Measurements from ENCODE around the gene FAM168A. TPM values are rescaled to one million over a fixed set of nuclear protein-coding genes. Genes with fewer than 3 reads are reported as not detected.

Gene FAM168A
- total RNA-seq, 2 donors from 2014 or later: 8.9 to 14.0 TPM

DNA sequence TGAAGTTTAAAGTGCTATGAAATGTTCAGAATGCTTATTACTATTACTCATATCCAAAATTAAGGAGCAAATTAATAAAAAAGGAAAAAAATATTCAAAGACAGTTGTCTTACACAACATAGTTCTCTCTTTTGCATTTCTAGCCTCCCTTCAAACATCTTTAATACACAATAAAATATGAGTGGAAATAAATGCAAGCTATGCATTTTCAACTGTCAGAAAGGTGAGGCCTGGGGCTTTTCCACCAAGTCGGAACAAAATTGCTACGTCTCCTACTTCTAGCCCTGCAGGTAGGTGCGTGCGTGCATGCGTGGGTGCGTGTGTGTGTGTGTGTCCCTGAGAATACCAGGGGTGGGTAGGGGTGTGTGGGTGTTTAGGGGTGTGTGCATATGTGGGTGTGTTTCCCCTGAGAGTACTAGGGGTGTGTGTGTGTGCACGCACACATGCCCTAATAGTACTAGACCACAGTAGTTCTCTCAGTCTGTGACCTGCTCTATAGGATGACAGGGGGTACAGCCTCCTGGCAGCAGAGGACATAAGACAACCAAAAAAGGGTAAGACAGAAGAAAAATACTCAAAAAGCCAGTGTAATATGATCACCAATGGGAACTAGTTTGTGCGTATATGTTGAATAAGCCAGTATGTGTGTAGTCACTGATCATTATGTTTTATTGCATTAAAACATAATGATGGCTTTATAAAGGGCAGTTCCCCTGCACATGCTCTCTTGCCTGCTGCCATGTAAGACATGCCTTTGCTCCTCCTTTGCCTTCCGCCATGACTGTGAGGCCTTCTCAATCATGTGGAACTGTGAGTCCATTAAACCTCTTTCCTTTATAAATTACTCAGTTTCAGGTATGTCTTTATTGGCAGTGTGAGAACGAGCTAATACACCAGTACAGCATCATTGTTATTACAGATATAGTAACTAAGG, 89.4 kb downstream of the FAM168A start:
- Histone ChIP-seq H3K36me3 (replicated peaks in 1 of 2; ENCODE audit: insufficient read depth in 1 of 2, low read depth in 2 of 2) (no peaks in the 10 kb centered on the region), H3K4me1 (no peaks in the 10 kb centered on the region), H3K27ac (no peak overlapping the region), H3K27me3 (no peaks in the 10 kb centered on the region), H3K4me3 (no peak overlapping the region), H3K9me3 (no peaks in the 10 kb centered on the region)
- intact Hi-C loops (cut with DNase I): no loop called here
- WGBS, 2 donors: 96 to 99% methylated on average over 10 of the region's 10 CpGs
- no peak for ATAC-seq
- no peak for TF ChIP-seq POLR2A (IDR thresholded peaks at IDR 0.05)
- TF ChIP-seq, protein P1, sequence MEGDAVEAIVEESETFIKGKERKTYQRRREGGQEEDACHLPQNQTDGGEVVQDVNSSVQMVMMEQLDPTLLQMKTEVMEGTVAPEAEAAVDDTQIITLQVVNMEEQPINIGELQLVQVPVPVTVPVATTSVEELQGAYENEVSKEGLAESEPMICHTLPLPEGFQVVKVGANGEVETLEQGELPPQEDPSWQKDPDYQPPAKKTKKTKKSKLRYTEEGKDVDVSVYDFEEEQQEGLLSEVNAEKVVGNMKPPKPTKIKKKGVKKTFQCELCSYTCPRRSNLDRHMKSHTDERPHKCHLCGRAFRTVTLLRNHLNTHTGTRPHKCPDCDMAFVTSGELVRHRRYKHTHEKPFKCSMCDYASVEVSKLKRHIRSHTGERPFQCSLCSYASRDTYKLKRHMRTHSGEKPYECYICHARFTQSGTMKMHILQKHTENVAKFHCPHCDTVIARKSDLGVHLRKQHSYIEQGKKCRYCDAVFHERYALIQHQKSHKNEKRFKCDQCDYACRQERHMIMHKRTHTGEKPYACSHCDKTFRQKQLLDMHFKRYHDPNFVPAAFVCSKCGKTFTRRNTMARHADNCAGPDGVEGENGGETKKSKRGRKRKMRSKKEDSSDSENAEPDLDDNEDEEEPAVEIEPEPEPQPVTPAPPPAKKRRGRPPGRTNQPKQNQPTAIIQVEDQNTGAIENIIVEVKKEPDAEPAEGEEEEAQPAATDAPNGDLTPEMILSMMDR (IDR thresholded peaks at IDR 0.05): no peak
- no peak for DNase-seq

DNA sequence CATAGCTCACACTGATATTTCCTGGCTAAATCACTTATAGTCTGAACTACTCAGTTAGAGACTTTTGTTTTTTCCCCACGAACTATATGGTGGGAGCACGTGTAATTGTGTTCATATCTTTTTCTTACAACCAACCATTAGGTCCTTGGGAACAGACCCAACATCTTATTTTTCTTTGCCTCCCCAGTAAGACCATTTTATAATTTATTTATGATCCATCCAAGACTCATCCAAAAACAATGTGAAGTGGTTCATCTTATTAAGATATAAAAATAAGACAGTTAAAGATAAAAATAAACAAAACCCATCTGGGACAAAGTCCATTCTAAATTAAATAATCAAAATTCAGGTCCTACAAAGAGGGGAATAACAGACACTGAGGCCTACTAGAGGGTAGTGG, 90.8 kb downstream of the FAM168A start:
- H3K4me1 ChIP-seq: no peaks in the 10 kb centered on the region
- H3K27ac ChIP-seq: no peak overlapping the region
- no peak for ATAC-seq
- no peak for TF ChIP-seq POLR2A (IDR thresholded peaks at IDR 0.05)
- TF ChIP-seq, protein P1 (IDR thresholded peaks at IDR 0.05): no peak
- H3K36me3 ChIP-seq (replicated peaks in 1 of 2; ENCODE audit: insufficient read depth in 1 of 2, low read depth in 2 of 2): no peaks in the 10 kb centered on the region
- H3K4me3 ChIP-seq: no peak overlapping the region
- WGBS, 2 donors: 65 to 72% methylated on average over 2 of the region's 2 CpGs
- no peaks in the 10 kb centered on the region for H3K27me3 ChIP-seq
- no peak for DNase-seq
- intact Hi-C loops (cut with DNase I): no loop called here
- no peaks in the 10 kb centered on the region for H3K9me3 ChIP-seq

DNA sequence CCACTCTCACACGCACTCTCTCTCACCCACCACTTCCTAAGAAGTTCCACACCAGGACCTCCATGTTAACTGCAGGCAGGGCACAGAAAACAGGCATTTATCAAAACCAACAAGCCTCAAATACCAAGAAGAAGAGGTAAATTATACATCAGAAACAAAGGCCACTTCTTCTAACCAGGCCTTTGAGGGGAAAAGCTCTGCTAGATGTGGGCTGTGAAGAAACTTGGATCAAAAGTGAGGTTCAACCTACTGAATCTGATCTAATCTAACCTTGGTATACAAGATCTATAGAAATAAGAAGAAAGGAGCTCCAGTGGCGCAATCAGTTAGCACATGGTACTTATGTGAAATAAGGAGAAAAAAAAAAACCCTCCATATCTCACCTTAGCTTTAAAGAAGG, 91.9 kb downstream of the FAM168A start:
- TF ChIP-seq, protein P1 (IDR thresholded peaks at IDR 0.05): no peak
- TF ChIP-seq POLR2A (IDR thresholded peaks at IDR 0.05): no peak
- Histone ChIP-seq H3K36me3 (replicated peaks in 1 of 2; ENCODE audit: insufficient read depth in 1 of 2, low read depth in 2 of 2) (no peaks in the 10 kb centered on the region), H3K4me1 (no peaks in the 10 kb centered on the region), H3K27ac (no peak overlapping the region), H3K27me3 (no peaks in the 10 kb centered on the region), H3K9me3 (no peaks in the 10 kb centered on the region), H3K4me3 (no peak overlapping the region)
- no peak for ATAC-seq
- 93 to 98% methylated on average over 2 of the region's 2 CpGs for WGBS, 2 donors
- no peak for DNase-seq
- intact Hi-C loops (cut with DNase I): no loop called here

DNA sequence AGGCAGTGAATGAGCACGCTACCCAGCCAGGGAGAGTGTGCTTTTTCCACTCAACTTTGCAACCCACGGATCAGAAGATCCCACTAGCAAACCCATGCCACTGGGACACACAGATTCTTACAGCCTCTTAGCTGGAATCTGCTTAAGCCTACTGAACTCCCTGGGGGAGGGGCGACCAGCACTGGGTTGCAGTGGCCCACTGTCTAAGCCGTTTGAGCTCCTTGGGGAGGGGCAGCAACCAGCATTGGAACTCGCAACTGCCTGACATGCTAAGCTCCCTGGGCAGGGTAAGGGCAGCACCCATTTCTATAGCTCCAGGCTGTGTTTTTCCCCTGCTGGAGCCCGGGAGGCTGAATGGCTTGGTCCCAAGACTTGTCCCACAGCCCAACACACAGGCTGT, 99.6 kb downstream of the FAM168A start:
- ATAC-seq: no peak
- TF ChIP-seq, protein P1 (IDR thresholded peaks at IDR 0.05): no peak
- TF ChIP-seq POLR2A (IDR thresholded peaks at IDR 0.05): no peak
- H3K27ac ChIP-seq: no peak overlapping the region
- H3K9me3 ChIP-seq: no peaks in the 10 kb centered on the region
- no peak for DNase-seq
- no peaks in the 10 kb centered on the region for H3K36me3 ChIP-seq (replicated peaks in 1 of 2; ENCODE audit: insufficient read depth in 1 of 2, low read depth in 2 of 2)
- WGBS, 2 donors: 92 to 93% methylated on average over 5 of the region's 6 CpGs
- H3K4me1 ChIP-seq: no peaks in the 10 kb centered on the region
- intact Hi-C loops (cut with DNase I): no loop called here
- H3K4me3 ChIP-seq: no peak overlapping the region
- H3K27me3 ChIP-seq: no peaks in the 10 kb centered on the region

DNA sequence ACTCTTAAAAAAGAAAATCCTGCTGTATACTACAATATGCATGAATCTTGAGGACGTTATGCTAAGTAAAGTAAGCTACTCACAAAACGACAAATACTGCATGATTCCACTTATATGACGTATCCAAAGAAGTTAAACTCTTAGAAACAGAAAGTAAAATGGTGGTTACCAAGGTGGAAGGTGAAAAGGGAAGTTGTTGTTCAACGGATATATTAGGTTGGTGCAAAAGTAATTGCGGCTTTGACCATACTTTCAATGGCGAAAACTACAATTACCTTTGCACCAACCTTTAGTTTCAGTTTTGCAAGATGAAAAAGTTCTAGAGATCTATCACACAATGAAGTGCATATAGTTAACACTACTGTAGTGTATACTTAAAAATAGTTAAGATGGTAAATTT, 101.8 kb downstream of the FAM168A start:
- H3K27me3 ChIP-seq: no peaks in the 10 kb centered on the region
- intact Hi-C loops (cut with DNase I): no loop called here
- 96 to 97% methylated on average over 6 of the region's 6 CpGs for WGBS, 2 donors
- H3K4me1 ChIP-seq: no peaks in the 10 kb centered on the region
- H3K36me3 ChIP-seq (replicated peaks in 1 of 2; ENCODE audit: insufficient read depth in 1 of 2, low read depth in 2 of 2): no peaks in the 10 kb centered on the region
- no peak overlapping the region for H3K27ac ChIP-seq
- H3K9me3 ChIP-seq: no peaks in the 10 kb centered on the region
- TF ChIP-seq, protein P1 (IDR thresholded peaks at IDR 0.05): no peak
- no peak for TF ChIP-seq POLR2A (IDR thresholded peaks at IDR 0.05)
- no peak overlapping the region for H3K4me3 ChIP-seq
- DNase-seq: no peak
- no peak for ATAC-seq
